HG03457 (cell line): Measurements from ENCODE around the gene SPIRE1.
"Not testable (repeated sequence)": the region's sequence is repeated elsewhere in the genome, so short reads cannot be mapped to it uniquely, and the experiment has no call there.

Experiments
- ATAC-seq: cut with Tn5 transposase; IDR thresholded peaks from one replicate; pipeline ENCODE4 v1.9.1; 2021; ENCODE audit warnings: moderate number of reproducible peaks; ENCODE audit not compliant: unreplicated experiment

SPIRE1 gene

DNA sequence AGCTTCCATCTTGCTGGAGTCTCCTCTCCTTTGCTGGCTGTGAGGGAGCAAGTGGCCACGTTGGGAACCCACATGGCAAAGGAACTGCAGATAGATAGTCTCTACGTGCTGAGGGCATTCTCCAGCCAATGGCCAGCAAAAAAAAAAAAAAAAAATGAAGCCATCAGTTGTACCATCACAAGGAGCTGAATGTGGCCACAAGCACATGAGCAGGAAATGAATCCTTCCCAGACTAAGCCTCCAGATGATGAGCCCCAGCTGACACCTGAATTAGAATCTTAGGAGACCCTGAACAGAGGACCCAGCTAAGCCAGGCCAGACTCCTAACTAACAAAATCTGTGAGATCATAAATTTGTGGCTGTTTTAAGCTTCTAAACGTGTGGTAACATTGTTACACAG lies 57.9 kb downstream of the SPIRE1 start:
- ATAC-seq: no peak

DNA sequence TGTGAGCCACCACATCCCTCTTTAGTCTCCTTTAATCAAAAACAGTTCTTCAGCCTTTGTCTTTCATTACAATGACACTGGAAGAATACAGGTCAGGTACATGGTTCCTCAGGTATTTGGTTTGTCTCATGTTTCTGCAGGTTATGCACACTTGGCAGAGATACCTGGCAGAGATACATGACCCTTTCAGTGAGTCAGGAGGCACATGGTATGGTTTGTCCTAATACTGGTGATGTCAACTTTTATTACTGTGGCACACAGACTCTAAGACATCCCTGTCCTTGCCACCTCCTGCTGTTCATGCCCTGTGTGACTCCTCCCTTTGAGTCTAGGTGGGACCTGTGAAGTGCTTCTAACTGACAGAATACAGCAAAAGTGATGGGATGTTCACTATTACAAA lies 58.4 kb downstream of the SPIRE1 start:
- ATAC-seq: no peak

DNA sequence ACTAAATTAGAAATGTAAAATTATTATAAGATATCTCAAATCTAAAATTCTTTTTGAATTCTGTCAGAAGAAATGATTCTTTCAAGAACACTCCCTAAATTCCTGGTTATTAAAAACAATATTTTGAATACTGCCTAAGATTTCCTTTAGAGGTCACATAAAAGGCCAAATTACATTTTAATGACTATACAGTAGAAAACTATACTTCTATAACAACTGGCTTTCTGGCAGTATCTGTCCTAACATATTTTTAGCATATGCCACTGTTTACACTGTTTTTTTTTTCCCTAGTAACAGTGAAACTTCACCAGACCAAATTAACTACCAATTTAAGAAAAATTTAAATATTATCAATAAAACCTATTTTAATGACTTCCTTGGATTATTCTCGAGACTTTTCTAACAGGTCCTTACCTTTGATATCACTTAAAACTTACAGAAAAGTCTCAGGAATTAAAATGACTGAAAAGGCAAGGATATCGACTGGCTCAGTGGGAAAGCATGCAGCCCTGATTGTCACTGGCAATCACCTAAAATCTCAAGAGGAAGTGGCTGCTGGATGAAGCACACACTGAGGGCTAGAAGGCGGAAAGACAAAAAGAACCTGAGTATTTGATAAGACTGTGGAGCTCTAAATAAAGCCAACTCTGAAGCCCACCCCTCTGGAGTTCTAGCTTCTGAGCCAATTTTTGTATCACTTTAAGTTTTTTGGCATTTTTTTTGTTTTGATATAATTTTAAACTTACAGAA lies 59.6 kb downstream of the SPIRE1 start:
- ATAC-seq: no peak

DNA sequence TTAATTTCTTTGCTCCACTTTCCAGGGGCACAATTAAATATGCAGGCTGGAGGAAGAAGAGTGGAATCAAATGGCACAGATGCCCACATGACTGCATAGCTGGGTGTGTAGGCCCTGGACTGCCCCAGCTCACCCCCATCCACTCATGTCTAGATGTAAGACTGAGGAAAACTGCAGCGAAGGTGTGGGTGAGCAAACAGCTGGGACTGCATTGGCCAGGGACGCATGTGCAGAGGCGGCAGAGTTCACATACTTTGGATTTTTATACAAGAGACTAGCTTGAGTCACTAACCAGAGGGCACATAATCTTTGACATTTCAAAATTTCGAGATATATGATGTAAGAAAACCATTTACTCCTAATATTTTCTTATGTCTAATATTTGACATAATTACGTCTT lies 60.1 kb downstream of the SPIRE1 start:
- ATAC-seq: no peak

DNA sequence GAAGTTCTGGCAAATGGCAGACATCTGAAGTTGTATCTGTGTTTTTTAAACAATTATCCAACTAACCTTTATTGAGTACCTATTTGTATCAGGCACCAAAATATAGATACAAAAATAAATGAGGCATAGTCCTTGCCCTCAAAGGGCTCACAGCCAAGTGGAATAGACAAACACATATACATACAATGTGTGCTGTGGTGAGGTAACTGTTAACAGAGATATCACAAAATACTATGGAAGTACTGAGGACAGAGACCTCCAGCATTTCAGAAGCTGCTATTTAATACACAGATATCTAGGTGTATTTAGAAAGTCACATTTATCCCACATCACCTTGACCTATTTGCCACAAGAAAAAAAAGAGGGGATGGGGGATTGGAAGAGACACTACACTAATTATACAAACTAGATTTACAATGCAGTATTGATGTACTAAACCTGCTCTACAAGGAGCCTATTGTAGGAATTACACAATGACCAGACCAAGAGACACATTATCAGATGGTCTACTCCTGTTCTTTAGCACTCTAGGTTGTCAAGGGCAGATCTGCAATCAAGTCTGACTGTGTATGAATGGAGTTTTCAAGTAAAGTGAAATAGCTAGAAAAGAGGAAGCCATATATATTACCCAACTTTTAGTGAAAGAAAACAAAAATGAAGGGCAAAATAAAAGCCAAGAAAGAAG lies 62.2 kb downstream of the SPIRE1 start:
- no peak for ATAC-seq

DNA sequence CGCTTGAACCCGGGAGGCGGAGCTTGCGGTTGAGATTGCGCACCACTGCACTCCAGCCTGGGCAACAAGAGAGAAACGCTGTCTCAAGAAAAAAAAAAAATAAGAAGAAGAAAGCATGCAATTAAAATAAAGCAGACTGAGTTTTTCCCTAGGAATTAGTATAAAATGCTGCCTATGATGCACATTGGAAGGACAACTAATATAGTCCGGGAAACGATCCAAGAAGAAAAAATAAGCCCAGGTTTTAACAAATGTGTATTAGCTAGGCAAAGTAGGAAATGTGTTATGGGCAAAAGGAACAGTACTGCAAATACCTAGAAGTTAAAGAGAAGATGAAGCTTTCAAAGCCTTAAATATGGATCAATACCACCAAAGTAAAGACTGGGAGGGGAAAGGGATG lies 64.0 kb downstream of the SPIRE1 start:
- no peak for ATAC-seq

DNA sequence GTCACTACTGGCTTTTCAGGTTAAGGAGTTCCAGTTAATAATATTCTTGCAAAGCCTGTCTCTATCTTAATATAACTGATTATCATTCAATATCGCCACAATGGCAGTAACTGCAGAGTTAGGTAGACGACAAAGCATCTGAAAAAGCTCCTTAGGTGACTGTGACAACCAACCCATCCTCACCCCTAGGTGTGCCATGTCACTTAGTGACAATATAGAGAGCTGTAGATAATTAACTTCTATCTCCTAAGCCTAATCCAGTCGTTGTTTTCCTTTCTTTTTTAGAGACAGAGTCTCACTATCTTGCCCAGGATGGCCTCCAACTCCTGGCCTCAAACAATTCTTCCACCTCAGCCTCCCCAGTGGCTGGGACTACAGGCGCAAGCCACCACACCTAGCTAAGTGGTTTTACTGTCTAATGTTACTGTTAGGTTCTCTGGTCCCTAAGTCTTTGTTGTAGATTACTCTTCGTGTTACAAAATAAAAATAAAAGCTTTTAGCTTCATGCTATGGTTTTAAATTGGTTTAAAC lies 65.2 kb downstream of the SPIRE1 start:
- no peak for ATAC-seq

DNA sequence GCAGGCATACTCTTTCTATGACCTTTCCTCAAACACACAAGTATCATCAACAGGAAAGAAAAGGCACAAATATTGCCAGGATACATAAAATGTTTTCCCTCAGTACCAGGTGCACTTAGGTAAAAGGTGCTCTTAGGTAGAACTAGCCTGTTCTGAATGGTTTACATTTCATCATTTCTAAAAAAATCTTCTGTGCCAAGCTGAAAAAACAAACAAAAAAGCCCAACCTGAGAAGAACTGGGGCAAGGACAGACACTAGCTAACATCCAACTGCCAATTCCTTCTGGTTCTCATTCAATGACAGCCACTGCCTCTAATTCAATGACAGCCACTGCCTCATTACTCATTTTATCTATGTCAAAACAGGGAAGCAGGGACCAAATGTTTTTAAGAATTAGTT lies 68.5 kb downstream of the SPIRE1 start:
- no peak for ATAC-seq

DNA sequence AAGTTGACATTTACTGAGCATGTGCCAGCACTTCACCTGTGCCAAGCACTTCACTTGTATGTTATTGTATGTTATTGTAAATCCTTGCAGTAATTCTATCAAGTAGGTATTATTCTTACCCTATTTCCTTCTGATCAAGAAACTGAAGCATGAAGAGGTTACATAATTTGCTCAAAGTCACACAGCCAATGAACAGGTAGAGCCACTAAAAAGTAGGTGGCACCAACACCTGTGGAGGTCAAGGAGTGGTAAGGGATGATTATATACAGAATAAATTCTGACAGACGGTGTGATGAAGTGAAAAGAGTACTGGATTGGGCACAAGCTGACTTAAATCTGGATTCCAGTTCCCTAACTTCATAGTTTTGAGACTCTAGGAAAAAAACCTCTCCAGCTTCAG lies 71.0 kb downstream of the SPIRE1 start:
- ATAC-seq: no peak

DNA sequence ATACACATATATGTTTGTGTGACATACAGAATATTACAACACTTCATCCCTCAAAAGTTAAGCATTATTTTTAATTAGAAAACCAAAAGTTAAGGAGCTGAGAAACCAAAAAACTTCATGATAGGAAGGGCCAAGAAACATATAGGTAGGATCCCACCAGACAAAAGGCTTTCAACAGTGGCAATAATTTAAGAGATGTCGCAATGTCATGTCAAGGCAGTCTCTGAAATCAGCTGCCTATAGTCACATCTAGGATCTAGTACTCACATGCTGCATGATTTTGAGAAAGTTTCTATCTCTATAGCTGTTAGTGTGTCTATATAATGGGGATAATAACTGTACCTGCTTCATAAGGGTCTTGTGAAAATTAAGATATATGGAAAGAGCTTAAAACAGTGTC lies 72.7 kb downstream of the SPIRE1 start:
- no peak for ATAC-seq

DNA sequence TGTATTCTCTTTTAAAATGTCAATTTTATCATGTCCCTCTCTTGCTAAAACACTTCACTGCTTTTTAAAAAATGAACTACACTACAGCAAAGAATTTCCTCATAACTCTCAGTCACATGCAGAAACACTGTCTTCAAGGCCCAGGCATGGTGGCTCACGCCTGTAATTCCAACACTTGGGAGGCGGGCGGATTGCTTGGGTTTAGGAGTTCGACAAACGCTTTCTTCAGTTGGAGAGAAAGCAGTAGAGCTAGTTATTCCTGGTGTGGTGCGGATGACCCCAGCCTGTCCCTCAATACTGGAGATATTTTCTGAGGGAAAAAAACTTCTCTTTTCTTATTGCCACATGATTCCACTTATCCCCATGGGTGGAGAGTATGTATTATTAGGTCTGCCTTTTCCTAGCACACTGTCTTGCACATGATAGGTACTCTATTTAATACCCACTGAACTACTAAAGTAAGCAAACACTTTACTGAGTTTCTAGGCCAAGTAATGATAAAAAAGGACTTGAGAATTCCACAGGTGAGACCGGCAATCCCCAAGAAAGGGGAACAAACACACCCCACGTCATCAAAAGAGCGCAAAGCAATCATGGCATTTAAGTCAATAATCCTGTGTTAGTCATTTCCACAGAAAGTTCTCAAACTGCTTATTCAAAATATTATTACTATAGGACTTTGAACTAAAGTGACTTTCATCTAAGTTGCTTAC lies 77.1 kb downstream of the SPIRE1 start:
- ATAC-seq: no peak

DNA sequence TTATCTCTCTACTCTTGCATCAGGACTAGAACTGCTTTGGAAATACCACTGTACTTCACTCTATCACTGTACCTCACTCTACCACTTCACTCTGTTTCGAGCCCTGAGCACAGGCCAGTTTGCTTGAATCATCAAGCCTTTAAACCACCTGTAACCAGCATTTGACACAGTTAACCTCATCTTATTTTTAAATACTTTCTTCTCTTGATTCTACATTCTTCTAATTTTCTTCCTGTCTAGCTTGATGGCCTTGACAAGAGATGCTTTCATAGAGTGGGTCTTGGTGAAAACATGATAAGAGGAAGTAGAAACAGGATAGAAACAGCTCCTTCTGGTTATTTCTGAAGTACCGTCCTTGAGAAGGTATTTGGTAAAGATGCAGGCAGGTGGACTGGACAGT lies 78.1 kb downstream of the SPIRE1 start:
- no peak for ATAC-seq

DNA sequence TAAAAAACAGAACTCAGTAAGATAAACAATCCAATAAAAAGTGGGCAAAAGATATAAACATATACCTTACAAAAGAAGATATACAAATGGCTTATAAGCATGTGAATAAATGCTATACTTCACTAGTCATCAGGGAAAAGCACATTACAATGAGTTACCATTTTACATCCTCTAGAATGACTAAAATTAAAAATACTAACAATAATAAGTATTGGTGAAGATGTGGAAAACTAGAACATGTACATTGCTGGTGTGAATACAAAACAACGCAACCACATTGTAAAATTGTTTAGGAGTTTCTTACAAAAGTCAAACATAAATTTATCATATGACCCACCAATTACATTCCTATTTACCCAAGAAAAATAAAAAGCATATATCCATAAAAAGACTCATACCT lies 80.1 kb downstream of the SPIRE1 start:
- ATAC-seq: no peak

DNA sequence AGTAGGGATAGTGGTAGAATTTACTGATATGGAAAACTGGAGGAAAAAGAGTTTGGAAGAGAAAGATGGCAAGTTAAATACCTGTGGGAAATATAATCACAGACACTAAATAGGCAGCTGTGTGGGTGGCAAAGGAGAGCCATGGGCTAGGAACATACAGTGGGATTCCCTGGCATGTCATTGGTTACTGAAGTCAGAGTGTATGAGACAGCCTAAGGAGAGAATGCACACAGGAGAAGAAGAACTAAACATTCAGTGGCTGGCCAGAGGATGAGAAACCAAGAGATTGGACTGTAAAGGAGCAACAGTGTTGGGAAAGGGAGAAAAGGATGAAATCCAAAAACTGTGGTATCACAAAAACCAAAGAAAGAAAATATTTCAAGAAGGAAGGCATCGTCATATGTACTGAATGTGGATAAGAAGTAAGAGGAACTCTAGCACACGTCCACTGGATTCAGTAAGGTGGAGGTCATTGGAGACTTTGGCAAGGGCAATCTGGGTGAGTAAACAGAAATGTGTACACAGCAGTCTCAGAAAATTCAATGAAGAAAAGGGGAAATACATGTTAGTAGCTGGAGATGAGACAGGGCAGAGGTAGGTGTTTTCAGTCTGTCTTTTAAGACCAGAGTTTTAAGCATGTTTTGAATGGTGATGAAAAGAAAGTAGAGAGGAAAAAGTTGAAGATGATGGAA lies 83.3 kb downstream of the SPIRE1 start:
- no peak for ATAC-seq

DNA sequence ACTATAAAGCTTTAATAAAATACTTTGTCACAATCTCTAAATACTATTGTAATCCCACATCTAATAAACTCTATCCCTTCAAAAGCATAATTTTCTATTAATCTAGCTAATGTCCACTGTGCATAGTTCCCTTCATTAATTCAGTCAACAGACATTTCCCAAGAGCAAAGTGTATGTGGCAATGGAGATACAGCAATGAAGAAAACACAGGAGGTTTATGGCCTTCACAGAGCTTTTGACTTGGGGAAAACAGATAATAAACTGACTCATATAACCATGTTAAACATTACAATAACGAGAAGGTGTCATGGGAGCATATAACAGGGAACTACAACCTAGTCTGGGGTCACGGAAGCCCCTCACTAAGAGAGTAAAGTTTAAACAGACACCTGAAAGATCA lies 86.3 kb downstream of the SPIRE1 start:
- no peak for ATAC-seq

DNA sequence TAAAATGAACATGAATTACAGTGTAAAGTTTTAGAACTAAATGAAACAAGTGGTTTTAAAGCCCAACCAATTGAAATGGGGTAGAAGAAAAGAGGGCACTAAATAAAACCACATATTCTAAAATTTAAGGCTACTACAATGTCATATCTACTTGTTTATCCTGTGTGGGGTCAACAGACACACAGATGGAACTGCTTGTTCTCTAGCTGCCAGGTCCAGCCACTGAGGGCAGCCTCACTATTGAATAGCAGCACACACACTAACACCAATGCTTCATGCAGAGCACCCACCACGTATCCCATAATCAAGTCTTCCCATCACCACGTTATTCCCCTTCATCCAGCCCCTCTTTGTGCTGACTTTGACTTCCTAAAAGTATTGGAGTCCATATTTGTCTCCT lies 88.1 kb downstream of the SPIRE1 start:
- ATAC-seq: no peak

DNA sequence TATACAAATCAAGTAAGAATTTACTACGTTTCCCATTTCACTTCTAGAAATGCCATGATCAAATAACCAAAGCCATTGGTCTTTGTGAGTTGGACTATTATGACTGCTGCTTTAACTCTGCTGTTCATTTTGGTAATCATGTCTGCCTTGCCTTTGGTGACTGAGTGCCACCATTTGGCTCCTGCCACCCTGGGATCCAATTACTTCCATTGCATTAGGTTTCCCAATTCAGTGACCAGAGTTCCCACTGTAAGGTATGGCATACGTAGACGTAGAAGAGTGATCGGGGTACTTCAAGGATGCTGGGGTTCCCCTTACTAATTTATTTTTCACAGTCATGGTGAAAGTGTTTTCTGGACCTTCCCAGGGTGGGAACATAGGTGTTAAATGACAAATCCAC lies 90.1 kb downstream of the SPIRE1 start:
- no peak for ATAC-seq

DNA sequence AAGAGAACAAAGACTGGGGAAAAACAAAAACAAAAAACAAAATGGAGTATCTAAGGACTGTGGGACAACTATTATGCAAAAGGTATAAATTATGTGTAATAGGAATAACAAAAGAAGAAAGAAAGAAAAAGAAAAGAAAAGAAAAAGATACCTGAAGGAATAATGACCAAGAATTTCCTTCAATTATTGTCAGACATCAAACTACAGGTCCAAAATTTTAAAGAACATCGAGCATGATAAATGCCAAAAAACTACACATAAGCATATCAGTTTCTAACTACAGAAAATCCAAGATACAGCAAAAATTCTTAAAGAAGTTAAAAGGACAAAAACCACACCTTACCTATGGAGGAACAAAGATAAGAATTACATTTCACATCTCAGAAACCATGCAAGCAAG lies 93.0 kb downstream of the SPIRE1 start:
- no peak for ATAC-seq

DNA sequence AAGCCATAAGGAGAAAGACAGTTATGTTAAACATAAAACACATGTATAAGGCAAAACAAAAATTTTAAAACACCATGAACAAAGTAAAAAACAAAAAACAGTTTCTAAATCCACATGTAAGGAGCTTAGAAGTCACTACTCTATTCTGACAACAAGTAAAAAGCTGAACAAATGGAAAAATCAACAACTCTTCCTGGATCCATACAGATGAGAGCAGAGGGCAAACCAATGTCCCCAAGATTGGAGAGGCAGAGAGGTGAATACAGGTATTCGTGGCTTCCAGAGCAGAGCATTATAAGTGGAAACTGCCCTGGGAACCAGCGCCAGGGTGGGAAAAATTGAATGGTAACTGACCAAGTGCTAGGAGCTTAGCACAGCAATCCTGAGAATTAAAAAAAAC lies 93.5 kb downstream of the SPIRE1 start:
- ATAC-seq: no peak

DNA sequence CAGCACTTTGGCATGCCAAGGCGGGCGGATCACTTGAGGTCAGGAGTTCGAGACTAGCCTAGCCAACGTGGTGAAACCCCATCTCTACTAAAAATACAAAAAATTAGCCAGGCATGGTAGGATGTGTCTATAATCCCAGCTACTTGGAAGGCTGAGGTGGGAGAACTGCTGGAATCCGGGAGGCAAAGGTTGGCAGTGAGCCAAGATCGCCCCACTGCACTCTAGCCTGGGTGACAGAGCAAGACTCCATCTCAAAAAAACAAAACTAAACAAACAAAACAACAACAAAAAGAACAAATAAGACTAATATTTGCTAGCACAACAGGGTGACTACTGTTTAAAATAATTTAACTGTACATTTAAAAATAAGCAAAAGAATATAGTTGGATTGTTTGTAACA lies 97.3 kb downstream of the SPIRE1 start:
- not testable (repeated sequence) for ATAC-seq

DNA sequence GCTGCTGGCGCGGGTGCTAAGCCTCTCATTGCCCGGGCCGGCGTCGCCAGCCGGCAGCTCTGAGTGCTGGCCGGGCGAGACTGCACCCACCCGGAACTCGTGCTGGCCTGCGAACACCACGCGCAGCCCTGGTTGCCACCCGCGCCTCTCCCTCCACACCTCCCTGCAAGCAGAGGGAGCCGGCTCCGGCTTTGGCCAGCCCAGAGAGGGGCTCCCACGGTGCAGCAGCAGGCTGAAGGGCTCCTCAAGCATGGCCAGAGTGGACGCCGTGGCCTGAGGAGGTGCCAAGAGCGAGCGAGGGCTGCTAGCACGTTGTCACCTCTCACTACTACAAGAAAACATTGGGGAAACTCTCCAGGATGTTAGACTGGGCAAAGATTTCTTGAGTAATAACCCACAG lies 98.6 kb downstream of the SPIRE1 start:
- ATAC-seq: no peak
